ENCODE measurements around the gene IRF6.

GRCh38 chr1:209822706-209823105 is 16.8 kb upstream of the IRF6 start:
- no peak for TF ChIP-seq CTCF (IDR thresholded peaks at IDR 0.05)
- TF ChIP-seq POLR2A (IDR thresholded peaks at IDR 0.05): no peak
